ENCODE results near the gene MTFR1L.
A peak's percentile ranks its signal among the peaks of the same experiment; 100 is the strongest.
"Not testable (repeated sequence)": the region's sequence is repeated elsewhere in the genome, so short reads cannot be mapped to it uniquely, and the experiment has no call there.

The MTFR1L gene

GRCh38 chr1:25825605-25826004 lies 5.9 kb downstream of the MTFR1L start:
- DNase-seq (ENCODE audit: low spot score) = no peak

DNA sequence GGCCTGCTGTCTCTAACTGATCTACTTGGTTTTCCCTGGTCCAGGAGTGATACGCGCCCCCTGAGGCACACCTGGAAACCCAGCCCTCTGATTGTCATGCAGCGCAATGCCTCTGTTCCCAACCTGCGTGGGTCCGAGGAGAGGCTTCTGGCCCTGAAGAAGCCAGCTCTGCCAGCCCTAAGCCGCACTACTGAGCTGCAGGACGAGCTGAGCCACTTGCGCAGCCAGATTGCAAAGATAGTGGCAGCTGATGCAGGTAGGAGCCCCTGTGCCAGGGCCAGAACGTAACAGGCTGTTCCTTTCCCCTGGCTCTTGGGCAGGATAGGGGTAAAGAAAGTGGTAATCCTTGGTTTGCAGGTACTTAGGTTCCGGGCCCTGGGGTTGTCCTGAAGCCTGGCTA lies 6.8 kb downstream of the MTFR1L start:
- DNase-seq (ENCODE audit: low spot score) = no peak

GRCh38 chr1:25828491-25828890 lies 8.7 kb downstream of the MTFR1L start:
- no peak for DNase-seq (ENCODE audit: low spot score)

GRCh38 chr1:25829046-25829445 lies 9.3 kb downstream of the MTFR1L start:
- DNase-seq (ENCODE audit: low spot score) = no peak

- no peak for DNase-seq (ENCODE audit: low spot score)
These were observed 11.9 kb downstream of the MTFR1L start for GRCh38 chr1:25831569-25832196.

DNA sequence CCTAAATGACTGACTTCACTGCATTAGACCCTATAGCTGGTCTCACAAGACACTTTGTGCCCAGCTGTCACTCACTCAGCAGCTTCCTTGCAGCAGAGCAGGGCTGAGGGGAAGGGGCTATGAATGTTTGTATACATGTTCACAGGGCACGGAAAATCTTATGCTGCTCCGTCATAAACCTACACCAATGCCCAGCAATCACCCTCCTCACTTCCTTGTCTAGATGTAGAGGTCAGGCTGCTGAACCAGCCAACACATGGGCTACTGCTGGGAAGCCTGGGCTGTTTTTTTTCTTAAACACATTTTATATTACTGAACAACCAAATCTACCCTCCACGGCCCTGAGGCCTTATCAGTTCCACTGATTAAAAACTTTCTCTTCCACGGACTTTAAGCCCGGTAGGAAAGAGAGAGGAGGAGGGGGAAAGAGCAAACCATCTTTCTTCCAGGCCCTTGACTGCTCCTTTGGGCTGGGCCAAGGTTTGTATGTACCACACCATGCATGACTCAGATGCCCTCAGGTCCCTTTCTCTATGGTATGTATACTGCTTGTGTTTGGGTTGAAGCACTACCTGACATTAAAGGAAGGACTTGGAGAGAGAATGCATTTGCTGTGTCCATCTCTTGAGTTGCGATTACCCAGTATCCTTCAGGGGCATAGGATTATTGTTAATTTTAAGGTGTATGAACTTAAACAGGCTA lies 12.7 kb downstream of the MTFR1L start:
- DNase-seq (ENCODE audit: low spot score) = no peak

DNA sequence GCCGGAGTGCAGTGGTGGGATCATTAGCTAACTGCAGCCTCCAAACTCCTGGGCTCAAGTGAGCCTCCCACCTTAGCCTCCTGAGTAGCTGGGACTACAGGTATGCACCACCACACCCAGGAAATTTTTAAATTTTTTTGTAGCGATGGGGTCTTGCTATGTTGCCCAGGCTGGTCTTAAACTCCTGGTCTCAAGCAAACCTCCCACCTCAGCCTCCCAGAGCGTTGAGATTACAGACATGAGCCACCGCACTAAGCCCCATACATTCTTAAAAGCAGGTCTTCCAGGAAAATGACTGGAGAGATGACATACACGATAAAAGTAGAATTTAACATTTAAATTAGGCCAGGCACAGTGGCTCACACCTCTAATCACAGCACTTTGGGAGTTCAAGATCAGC lies 13.4 kb downstream of the MTFR1L start:
- no peak for DNase-seq (ENCODE audit: low spot score)

- no peak for DNase-seq (ENCODE audit: low spot score)
These were observed 15.1 kb downstream of the MTFR1L start for GRCh38 chr1:25834894-25835293.

- DNase-seq (ENCODE audit: low spot score) = no peak
These were observed 16.9 kb downstream of the MTFR1L start for GRCh38 chr1:25836695-25837094.

DNA sequence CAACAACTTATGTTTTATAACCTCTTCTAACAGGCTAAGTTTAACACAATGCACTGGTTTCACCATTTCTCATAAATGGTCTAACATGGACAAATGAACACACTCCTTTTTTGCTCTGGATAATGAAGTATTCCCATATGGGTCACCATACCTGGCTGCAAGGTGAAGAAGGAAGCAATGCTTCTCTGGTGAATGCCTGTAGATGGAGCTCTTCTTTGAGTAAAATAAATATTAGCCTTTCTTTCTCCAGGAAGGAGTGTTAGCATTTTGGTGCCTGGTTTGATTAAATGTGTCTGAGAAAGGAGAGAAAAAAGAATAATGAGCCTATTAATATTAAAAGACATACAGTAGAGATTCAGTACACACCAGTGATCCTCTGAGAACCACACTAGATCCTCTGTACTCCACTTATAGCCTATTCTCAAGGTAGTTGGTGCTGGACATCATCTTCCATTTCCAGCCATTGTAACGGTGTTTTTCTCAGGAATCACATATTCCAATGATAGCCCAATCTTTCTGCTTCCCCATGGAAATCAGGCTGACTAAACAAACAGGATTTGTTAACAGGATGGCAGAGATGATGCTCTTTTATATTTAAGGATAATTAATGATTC lies 17.6 kb downstream of the MTFR1L start:
- DNase-seq (ENCODE audit: low spot score) = no peak

- not testable (repeated sequence) for DNase-seq (ENCODE audit: low spot score)
These were observed 20.1 kb downstream of the MTFR1L start for GRCh38 chr1:25839808-25840207.

DNA sequence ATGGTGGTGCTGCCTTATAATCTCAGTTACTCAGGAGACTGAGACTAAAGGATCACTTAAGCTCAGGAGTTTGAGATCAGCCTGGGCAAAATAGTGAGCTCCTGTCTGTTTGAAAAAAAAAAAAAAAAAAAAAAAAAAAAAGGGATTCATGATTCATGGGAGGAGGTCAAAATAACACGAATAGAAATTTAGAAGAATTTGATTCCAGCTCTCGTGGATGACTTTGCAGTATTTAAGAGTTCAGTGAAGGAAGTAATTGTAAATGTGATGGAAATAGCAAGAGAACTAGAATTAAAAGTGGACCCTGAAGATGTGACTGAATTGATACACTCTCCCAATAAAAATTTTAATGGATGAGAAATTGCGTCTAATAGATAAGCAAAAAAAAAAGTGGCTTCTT lies 23.7 kb downstream of the MTFR1L start:
- DNase-seq (ENCODE audit: low spot score) = no peak

DNA sequence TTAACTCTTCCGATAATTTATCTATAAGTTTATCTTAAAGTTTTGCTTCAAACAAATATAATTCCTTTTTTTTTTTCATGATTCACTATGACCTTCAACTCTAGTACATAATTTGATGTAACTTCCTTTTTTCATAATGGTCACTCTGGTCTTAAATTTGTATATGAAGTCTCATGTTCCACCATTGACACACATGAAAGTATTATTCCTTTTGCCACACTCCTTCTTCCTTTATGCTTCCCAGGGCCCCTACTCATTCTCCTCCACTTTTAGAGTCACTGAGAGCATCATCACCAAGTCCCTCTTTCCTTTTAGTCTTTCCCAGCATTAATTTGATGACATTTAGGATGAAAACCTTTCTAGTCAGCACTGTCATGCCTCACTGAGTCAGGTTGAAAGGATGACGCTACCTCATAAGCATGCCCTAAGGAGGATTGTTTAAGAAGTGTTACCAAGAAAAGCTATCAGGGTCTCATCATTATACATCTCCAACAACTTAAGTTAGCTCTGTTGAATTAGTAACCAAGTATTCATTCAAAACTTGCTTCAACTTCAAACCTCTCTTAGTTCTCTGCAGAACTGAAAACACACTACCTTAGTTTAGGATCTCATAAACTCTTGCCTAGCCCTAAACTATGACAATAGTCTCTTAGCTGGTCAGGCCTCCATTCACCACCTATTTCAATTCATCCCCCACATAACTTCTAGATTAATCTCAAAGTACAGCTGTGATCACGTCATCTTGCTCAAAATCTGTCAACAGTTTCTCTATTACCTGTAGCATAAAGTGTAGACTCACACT lies 25.0 kb downstream of the MTFR1L start:
- DNase-seq (ENCODE audit: low spot score) = no peak

DNA sequence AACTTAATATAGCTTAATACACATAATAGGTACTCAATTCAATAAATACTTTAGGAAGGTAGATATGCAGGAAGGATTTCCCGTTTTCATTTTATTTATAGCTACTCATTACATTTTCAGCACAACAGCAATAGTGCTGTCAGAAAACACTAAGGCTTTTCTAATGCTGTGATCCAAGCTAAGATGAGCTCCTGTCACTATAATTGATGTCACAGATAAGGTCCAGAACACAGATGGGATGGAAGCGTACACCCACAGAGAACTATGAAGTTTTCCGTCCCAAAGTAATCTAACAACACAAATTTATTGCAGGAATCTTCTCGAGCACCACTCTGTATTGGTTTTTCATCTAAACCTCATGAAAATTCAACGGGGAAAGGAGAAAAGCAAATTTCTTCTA lies 25.9 kb downstream of the MTFR1L start:
- no peak for DNase-seq (ENCODE audit: low spot score)

DNA sequence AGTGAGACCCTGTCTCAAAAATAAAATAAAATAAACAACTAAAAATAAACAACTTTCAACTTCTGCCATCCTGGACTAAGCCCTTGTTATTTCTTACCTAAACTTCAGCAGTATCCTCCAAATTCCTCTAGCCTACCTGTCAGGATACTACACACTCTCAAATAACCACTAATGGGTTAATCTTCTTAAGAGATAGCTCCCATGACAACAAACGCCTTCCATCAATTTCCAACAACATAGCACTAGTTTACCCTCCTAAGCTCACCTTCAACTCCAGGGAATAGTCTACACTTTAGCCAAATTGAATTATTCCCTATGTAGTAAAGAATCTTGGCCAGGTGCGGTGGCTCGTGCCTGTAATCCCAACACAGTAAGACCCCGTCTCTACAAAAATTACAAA lies 28.2 kb downstream of the MTFR1L start:
- no peak for DNase-seq (ENCODE audit: low spot score)

GRCh38 chr1:25848531-25848930 lies 28.8 kb downstream of the MTFR1L start:
- no peak for DNase-seq (ENCODE audit: low spot score)

DNA sequence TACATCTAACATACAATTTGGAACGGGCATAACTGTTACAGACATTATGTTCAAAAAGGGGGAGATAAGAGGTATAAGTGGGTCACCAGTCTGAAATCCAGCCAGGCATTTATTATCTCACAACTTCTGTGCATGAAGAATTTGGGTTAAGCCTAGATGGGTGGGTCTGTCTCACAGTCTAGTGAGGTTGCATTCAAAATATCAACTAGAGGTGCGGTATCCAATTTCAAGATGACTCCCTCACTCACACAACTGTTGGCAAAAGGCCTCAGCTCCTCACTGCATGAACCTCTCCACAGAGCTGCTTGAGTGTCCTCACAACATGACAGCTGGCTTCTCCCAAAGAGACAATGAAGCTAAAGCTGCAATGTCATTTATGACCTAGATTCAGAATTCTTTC lies 34.8 kb downstream of the MTFR1L start:
- no peak for DNase-seq (ENCODE audit: low spot score)

DNA sequence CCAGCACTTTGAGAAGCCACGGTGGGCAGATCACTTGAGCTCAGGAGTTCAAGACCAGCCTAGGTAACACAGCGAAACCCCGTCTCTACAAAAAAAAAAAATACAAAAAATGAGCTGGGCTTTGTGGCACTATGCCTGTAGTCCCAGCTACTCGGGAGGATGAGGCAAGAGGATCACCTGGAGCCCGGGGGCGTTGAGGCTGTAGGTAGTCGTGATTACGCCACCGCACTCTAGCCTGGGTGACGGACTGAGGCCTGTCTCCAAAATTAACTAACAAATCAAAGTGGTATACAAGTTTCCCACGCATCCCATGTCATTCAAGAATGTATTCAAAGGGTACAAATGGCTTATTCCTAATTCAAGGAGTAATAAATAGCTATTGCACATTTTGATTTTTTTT lies 37.1 kb downstream of the MTFR1L start:
- DNase-seq (ENCODE audit: low spot score) = no peak

DNA sequence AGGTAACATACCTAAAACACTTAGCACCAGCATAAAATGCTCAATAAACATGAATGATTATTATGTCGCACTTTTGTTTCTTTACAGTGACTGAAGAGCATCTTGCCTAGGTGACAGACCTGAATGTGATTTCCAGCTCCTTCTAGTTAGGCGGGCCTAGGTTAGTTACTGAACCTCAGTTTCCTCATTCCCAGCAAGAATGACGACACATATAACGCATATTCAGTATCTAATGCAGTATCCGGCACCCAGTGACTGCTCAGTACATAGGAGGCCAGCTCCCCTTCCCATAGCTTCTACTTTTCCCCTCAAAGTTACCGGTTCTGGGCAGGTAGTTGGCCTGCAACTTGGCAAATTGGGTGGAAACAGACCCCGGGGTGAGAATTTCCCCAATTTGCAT lies 38.7 kb downstream of the MTFR1L start:
- DNase-seq (ENCODE audit: low spot score) = no peak

GRCh38 chr1:25858906-25859789 lies 39.4 kb downstream of the MTFR1L start, which contains the start of gene AUNIP:
Gene AUNIP (minus strand): TSS chr1:25859457. CDS start chr1:25859357, 100 bp downstream.
- DNase-seq (ENCODE audit: low spot score) = peak; percentile 86
